ENCODE measurements around the gene REN.

DNA sequence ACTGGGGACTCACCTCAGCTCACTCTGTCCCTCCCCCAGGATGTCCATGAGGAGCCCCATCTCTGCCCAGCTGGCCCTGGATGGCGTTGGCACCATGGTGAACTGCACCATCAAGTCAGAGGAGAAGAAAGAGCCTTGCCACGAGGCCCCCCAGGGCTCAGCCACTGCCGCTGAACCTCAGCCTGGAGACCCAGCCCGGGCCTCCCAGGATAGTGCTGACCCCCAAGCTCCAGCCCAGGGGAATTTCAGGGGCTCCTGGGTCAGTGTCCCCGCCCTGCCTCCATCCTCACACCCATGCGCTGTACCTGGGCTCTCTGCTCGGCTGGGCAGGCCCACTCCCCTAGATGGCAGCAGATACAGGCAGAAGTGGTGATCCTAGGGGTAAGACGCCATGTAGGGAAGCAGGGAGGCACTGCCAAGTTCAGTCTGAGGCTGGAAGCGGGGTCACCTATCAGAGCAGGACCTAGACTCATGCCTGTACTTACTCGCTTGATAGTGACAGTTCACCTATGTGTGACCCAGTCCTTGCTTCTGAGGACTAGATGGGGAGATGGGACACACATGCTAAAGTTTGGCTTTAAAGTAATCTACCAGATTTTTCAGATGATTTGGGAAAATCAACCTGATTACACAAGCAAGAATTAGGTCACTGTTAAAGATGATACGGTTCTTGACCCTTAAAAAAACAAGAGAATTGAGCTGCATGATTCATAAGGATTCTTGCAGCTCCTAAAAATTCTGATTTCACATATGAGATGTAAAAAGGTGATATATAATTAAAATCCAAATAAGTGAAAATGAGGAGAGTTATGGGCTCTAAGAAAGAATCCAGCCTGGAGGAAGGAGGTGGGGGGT, 53.0 kb downstream of the REN start:
- TF ChIP-seq EZH2 (IDR thresholded peaks at IDR 0.05) (no peak), POLR2AphosphoS5 (IDR thresholded peaks at IDR 0.05; ENCODE audit: borderline replicate concordance, low read depth, low read length) (no peak)
